Measurements from ENCODE around the gene ITPKB. TPM values are rescaled to one million over a fixed set of nuclear protein-coding genes. Genes with fewer than 3 reads are reported as not detected.

The ITPKB gene
- total and polyA plus RNA-seq, 9 donors = 10.2 to 32.4 (median 23.5) TPM

DNA sequence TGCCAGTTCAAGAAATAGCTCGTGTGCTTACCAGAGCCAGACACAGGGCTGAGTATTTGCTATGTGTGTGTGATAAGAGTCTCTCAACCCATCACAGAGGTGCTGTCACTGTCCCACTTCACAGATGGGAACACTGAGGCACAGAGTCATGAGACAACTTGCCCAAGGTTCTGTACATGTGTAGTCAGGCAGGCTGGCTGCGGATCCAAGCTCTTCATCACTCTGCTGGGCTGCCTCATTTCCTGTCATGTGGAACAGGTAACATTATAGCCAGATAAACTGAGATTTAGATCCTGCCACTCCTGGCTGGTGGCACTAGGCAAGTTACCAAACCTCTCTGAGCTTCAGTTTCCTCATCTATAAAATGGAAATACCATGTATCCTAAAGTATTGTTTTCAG, 77.8 kb downstream of the ITPKB start:
- WGBS (ENCODE audit: insufficient coverage) = 86% methylated on average over 1 of the region's 2 CpGs
- DNase-seq = no peak
- Histone ChIP-seq H3K9me3 (replicated peaks; ENCODE audit: control insufficient read depth, low read depth, low read length) (no peaks in the 10 kb centered on the region), H3K27ac (ENCODE audit: low read length) (peak overlapping the region; percentile 98), H3K36me3 (ENCODE audit: control insufficient read depth, insufficient read depth, low read length) (no peaks in the 10 kb centered on the region), H3K27me3 (ENCODE audit: control insufficient read depth, insufficient read depth, low read length) (no peaks in the 10 kb centered on the region), H3K4me1 (ENCODE audit: control insufficient read depth, insufficient read depth, low read length) (peaks cover 93% of the 10 kb centered on the region), H3K4me3 (ENCODE audit: low read length) (no peak overlapping the region)

DNA sequence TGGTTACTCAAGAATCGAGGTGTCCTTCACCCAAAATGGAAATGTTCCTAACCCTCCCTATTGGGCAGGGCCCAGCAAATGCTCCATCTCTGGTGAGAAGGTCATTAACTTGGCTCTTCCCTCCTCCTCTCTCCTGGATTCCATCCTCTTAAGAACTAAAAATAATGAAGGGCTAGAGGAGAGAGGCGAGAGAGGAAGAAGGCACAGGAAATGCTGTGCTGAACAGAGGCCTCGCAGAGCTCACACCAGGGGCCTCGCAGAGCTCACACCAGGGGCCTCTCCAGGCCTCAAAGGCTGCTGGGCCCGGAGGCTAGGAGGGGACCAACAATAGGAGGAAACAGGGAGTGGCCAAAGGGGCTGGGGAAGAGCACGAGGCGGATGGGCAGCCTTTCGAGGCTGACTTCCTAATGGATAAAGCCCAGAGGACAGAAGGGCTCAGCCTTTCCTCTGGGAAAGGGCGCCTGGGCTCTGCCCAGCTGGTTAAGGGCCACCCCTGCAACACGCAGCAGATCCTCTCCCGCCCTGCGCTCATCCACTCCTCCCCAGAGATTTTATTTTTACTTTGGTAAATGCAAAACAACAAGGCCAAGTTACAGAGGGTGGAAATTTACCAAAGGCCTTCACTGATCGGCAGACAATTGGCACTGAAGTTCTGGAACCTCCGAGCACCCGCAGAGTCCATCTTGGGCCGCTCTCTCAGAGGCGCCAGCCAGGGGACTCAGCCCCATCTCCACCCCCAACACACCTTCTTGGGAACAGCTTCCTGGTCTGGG, 78.5 kb downstream of the ITPKB start:
- H3K4me1 ChIP-seq (ENCODE audit: control insufficient read depth, insufficient read depth, low read length) = peaks cover 93% of the 10 kb centered on the region
- peak overlapping the region; percentile 98 for H3K27ac ChIP-seq (ENCODE audit: low read length)

DNA sequence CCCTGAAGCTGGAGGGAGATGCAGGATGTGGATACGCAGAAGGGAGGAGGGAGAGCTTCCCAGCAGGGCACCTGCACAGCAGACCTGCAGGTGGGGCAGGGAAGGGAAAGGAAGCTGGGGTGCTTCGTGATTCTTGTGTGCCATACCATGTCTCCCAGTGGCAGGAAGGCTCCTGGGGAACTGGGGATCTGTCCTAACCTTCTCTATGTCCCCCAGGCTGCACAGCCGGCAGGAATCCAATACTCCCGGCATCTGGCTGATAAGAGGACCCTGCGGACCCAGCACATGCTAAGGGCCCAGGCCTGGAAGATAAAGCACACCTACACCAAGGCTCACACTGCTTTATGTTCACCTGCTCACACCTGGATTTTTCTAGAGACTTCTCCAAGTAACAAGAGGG, 79.4 kb downstream of the ITPKB start:
- Histone ChIP-seq H3K36me3 (ENCODE audit: control insufficient read depth, insufficient read depth, low read length) (no peaks in the 10 kb centered on the region), H3K27ac (ENCODE audit: low read length) (no peak overlapping the region), H3K4me3 (ENCODE audit: low read length) (no peak overlapping the region), H3K4me1 (ENCODE audit: control insufficient read depth, insufficient read depth, low read length) (peaks cover 93% of the 10 kb centered on the region), H3K27me3 (ENCODE audit: control insufficient read depth, insufficient read depth, low read length) (no peaks in the 10 kb centered on the region), H3K9me3 (replicated peaks; ENCODE audit: control insufficient read depth, low read depth, low read length) (no peaks in the 10 kb centered on the region)
- 67% methylated on average over 1 of the region's 5 CpGs for whole genome bisulfite sequencing (ENCODE audit: insufficient coverage)
- DNase-seq = no peak

More for the DNA sequence above, 78.5 kb downstream of the ITPKB start:
- Histone ChIP-seq H3K9me3 (replicated peaks; ENCODE audit: control insufficient read depth, low read depth, low read length) (no peaks in the 10 kb centered on the region), H3K27me3 (ENCODE audit: control insufficient read depth, insufficient read depth, low read length) (no peaks in the 10 kb centered on the region), H3K36me3 (ENCODE audit: control insufficient read depth, insufficient read depth, low read length) (no peaks in the 10 kb centered on the region), H3K4me3 (ENCODE audit: low read length) (no peak overlapping the region)
- peak; percentile 68 for DNase-seq
- 65% methylated on average over 10 of the region's 17 CpGs for WGBS (ENCODE audit: insufficient coverage)

DNA sequence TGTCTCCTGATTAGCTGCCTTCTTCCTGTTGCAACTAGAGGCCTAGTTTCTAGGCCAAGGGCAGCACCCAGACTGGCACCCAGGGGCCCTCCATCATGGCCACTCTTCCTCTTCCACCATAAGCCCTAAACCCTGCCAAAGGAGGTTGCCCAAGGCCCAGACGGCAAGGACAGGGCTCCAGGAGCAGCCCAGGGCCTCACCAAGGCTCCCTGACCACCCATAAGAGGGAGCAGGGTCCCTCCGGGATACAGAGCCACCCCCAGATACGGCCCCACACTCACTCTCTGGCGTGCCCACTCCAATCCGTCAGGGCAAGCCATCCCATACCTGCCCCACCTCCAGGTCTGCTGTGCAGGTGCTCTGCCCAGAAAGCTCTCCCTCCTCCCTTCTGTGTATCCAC, 79.9 kb downstream of the ITPKB start:
- no peak for DNase-seq
- peaks cover 93% of the 10 kb centered on the region for H3K4me1 ChIP-seq (ENCODE audit: control insufficient read depth, insufficient read depth, low read length)
- H3K9me3 ChIP-seq (replicated peaks; ENCODE audit: control insufficient read depth, low read depth, low read length) = no peaks in the 10 kb centered on the region
- peak overlapping the region; percentile 83 for H3K27ac ChIP-seq (ENCODE audit: low read length)
- H3K27me3 ChIP-seq (ENCODE audit: control insufficient read depth, insufficient read depth, low read length) = no peaks in the 10 kb centered on the region
- no peaks in the 10 kb centered on the region for H3K36me3 ChIP-seq (ENCODE audit: control insufficient read depth, insufficient read depth, low read length)
- WGBS (ENCODE audit: insufficient coverage) = 88% methylated on average over 5 of the region's 5 CpGs
- H3K4me3 ChIP-seq (ENCODE audit: low read length) = no peak overlapping the region

DNA sequence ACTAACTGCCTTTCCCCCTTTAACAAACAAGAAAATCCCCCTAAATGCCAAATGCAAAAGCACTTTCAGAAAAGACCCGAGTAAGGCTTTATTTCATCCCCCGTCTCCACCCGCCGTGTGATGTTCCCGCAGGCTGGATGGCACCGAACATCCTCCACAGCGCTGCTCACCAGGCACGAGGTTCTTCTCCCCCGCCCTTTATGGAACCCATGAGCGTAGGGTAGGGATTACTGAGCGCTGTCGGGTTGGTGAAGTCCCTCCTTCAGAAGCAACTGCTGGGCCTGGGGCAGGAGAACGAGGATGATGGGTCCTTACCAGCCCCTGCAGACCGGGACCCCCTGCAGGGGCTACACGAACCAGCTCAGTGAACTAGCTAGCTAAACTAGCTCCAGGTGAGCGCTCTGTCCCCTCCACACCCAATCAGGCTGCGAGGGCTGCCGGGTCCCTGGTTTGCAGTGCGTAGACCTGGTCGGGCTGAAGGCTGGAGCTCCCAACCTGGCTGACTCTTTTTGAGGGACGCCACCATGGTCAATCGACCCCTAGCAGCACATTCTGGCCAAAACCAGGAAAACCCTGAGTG, 80.4 kb downstream of the ITPKB start:
- Histone ChIP-seq H3K4me3 (ENCODE audit: low read length) (no peak overlapping the region), H3K27ac (ENCODE audit: low read length) (peak overlapping the region; percentile 83)
- 78% methylated on average over 14 of the region's 22 CpGs for WGBS (ENCODE audit: insufficient coverage)

DNA sequence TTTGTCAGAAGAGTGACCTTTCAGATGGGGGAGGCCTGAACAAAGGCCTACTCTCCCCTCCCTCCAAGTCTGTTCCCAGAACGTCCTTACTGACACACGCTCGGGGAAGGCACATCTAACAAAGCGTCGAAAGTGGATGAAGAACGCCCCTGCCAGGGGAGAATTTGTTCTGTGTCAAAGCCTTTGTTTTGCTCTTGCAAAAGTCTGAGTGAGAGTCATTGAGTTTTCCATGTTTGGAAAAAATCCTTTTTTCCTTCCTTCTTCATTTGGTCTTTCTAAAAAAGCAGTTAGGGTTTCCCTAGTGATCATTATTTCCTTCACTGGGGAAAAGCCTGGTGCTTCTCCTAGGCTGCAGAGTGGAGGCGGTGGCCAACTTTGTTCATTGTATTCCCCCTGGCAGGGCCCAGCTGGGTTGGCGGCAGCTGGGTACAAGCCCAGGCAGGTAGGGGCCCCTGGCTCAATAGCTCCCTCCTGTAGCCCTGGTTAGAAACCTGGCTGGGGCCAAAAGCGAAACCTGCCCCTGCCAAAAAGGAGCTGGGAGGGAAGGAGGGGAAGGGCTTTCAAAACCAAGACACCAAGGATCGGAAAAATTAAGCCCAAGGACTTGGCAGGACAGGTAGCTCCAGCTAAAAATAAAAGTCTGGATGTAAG, 81.1 kb downstream of the ITPKB start:
- no peaks in the 10 kb centered on the region for H3K9me3 ChIP-seq (replicated peaks; ENCODE audit: control insufficient read depth, low read depth, low read length)
- DNase-seq = peak; percentile 84
- H3K27me3 ChIP-seq (ENCODE audit: control insufficient read depth, insufficient read depth, low read length) = no peaks in the 10 kb centered on the region
- peaks cover 93% of the 10 kb centered on the region for H3K4me1 ChIP-seq (ENCODE audit: control insufficient read depth, insufficient read depth, low read length)
- no peak overlapping the region for H3K4me3 ChIP-seq (ENCODE audit: low read length)
- H3K36me3 ChIP-seq (ENCODE audit: control insufficient read depth, insufficient read depth, low read length) = no peaks in the 10 kb centered on the region
- no CpG with 5 or more reads among the region's 10 CpGs for WGBS (ENCODE audit: insufficient coverage)
- peak overlapping the region; percentile 83 for H3K27ac ChIP-seq (ENCODE audit: low read length)

More for the DNA sequence above, 80.4 kb downstream of the ITPKB start:
- Histone ChIP-seq H3K27me3 (ENCODE audit: control insufficient read depth, insufficient read depth, low read length) (no peaks in the 10 kb centered on the region), H3K36me3 (ENCODE audit: control insufficient read depth, insufficient read depth, low read length) (no peaks in the 10 kb centered on the region), H3K4me1 (ENCODE audit: control insufficient read depth, insufficient read depth, low read length) (peaks cover 93% of the 10 kb centered on the region), H3K9me3 (replicated peaks; ENCODE audit: control insufficient read depth, low read depth, low read length) (no peaks in the 10 kb centered on the region)
- no peak for DNase-seq

DNA sequence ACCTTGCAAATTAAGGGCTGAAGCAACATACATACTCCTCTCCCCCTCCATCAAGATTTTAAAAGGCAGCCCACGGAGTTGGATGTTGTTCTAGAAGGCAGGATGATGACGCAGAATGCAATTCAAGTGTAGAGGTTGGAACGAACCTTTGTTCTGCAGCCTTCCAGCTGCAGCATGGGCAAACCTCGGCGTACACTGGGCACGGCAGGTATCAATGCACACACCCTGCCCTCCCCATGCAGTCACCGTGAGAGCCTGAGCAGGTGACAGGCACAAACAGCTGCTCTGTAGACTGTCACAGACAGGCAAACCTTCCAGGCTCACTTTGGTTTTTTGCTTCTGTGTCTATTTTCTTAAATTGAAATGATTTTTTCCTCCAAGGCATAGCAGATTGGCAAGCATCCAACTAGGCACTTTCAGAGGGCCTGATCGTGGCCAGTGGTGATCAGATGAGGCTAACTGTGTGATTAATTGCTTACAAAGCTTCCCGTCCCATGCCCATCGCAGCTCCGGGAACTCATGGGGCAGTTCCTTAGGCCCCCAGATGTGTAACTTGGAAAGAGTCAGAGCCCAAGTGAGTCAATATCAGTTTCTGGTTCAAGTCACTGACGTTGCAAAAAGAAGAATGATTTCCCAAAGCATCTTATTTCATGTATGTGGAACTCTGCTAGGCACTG, 82.3 kb downstream of the ITPKB start:
- H3K27ac ChIP-seq (ENCODE audit: low read length) = peak overlapping the region; percentile 83
- H3K4me1 ChIP-seq (ENCODE audit: control insufficient read depth, insufficient read depth, low read length) = peaks cover 84% of the 10 kb centered on the region
- WGBS (ENCODE audit: insufficient coverage) = 25% methylated on average over 9 of the region's 12 CpGs
- peak; percentile 89 for DNase-seq
- no peaks in the 10 kb centered on the region for H3K36me3 ChIP-seq (ENCODE audit: control insufficient read depth, insufficient read depth, low read length)
- no peaks in the 10 kb centered on the region for H3K9me3 ChIP-seq (replicated peaks; ENCODE audit: control insufficient read depth, low read depth, low read length)
- no peaks in the 10 kb centered on the region for H3K27me3 ChIP-seq (ENCODE audit: control insufficient read depth, insufficient read depth, low read length)
- no peak overlapping the region for H3K4me3 ChIP-seq (ENCODE audit: low read length)

DNA sequence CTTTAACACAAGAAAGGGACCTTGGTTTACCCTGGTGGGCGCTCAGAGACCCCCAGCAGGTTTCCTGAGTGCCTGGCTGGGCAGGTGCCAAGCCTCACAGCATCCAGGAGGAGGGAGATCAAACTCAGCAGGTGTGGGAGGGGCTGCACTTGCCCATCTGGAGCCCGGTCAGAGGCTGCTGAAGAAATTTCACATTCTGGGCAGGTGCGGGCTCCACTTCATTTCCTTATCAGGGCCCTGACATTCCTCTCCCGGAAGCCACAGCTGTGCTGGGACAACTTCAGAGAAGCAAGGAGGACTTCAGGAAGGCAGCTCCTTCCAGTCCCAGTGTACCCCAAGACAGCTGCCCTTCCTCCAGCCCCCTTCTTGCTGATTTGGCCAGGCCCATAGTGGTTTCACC, 82.9 kb downstream of the ITPKB start:
- DNase-seq = no peak
- WGBS (ENCODE audit: insufficient coverage) = 58% methylated on average over 3 of the region's 4 CpGs
- H3K4me1 ChIP-seq (ENCODE audit: control insufficient read depth, insufficient read depth, low read length) = peaks cover 78% of the 10 kb centered on the region

DNA sequence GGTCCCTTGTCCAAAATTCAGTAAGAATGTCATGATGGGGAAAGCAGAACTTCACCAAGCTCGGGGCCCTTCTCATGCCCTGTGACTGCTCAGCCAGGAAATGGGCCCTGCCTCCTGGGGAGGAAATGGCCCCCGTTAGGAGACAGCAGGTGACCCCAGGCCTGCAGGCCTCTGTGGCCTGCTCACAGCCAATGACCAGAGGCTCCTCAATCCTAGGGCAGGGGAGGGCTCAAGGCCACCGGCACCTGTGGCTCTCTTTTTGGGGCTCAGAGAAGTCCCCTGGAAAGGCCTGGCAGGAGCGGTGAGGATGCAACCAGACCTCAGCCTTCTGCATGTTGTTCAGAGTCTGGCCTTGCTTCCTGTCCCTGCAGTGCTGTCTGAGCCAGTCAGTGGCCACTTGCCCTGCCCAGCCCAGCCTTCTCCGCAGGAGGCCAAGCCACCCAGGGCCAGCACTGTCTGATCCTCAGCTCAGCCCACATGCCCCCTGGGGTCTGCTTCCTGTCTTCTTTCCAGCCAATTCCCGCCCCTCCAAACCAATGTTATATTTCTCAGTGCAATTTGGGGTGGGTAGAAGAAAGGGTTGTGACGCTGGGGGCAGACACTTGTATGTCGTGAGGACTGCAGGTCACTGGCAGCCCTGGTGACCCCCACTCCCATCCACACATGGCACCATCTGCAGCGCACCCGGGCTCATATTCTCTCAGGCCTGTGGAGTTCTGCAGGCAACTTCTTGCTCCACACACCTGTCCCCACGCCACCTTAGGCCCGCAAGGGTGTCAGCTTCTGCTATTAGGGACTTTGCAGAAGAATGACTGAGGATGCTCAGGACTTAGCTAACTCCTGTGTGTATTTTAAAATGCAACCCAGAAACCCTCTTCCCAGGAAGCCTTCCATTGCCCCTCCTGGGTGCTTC, 83.6 kb downstream of the ITPKB start:
- H3K4me1 ChIP-seq (ENCODE audit: control insufficient read depth, insufficient read depth, low read length) = peaks cover 76% of the 10 kb centered on the region
- H3K27ac ChIP-seq (ENCODE audit: low read length) = peak overlapping the region; percentile 83
- H3K27me3 ChIP-seq (ENCODE audit: control insufficient read depth, insufficient read depth, low read length) = no peaks in the 10 kb centered on the region
- no peak overlapping the region for H3K4me3 ChIP-seq (ENCODE audit: low read length)
- 64% methylated on average over 6 of the region's 12 CpGs for WGBS (ENCODE audit: insufficient coverage)
- no peak for DNase-seq
- no peaks in the 10 kb centered on the region for H3K36me3 ChIP-seq (ENCODE audit: control insufficient read depth, insufficient read depth, low read length)
- H3K9me3 ChIP-seq (replicated peaks; ENCODE audit: control insufficient read depth, low read depth, low read length) = no peaks in the 10 kb centered on the region

More for the DNA sequence above, 82.9 kb downstream of the ITPKB start:
- H3K36me3 ChIP-seq (ENCODE audit: control insufficient read depth, insufficient read depth, low read length) = no peaks in the 10 kb centered on the region
- no peaks in the 10 kb centered on the region for H3K9me3 ChIP-seq (replicated peaks; ENCODE audit: control insufficient read depth, low read depth, low read length)
- peak overlapping the region; percentile 83 for H3K27ac ChIP-seq (ENCODE audit: low read length)
- no peaks in the 10 kb centered on the region for H3K27me3 ChIP-seq (ENCODE audit: control insufficient read depth, insufficient read depth, low read length)
- H3K4me3 ChIP-seq (ENCODE audit: low read length) = no peak overlapping the region
